ENCODE data around the gene CFAP20.

Gene CFAP20

GRCh38 chr16:58129097-58129936 lies at the start of gene CFAP20:
Gene CFAP20, minus strand, starts transcription at chr16:58129381. Its CDS starts 266 bp downstream, at chr16:58129115.
- DNase-seq: peak; percentile 98

- DNase-seq: no peak
Measured at GRCh38 chr16:58177353-58177710, 48.2 kb upstream of the CFAP20 start.

- DNase-seq: no peak
Measured at GRCh38 chr16:58176608-58177352, 47.6 kb upstream of the CFAP20 start.

- no peak for DNase-seq
Measured at GRCh38 chr16:58170223-58170622, 41.0 kb upstream of the CFAP20 start.

GRCh38 chr16:58160855-58161254 lies 31.7 kb upstream of the CFAP20 start:
- no peak for DNase-seq

- DNase-seq: no peak
Measured at GRCh38 chr16:58158725-58159124, 29.5 kb upstream of the CFAP20 start.

GRCh38 chr16:58157951-58158540 lies 28.9 kb upstream of the CFAP20 start:
- DNase-seq: no peak

GRCh38 chr16:58157239-58157638 lies 28.1 kb upstream of the CFAP20 start:
- DNase-seq: no peak

- no peak for DNase-seq
Measured at GRCh38 chr16:58155839-58156238, 26.7 kb upstream of the CFAP20 start.

- DNase-seq: no peak
Measured at GRCh38 chr16:58154345-58154744, 25.2 kb upstream of the CFAP20 start.

- DNase-seq: no peak
Measured at GRCh38 chr16:58152246-58152868, 23.2 kb upstream of the CFAP20 start.

GRCh38 chr16:58148526-58148925 lies 19.3 kb upstream of the CFAP20 start:
- DNase-seq: no peak

- DNase-seq: no peak
Measured at GRCh38 chr16:58148099-58148498, 18.9 kb upstream of the CFAP20 start.

GRCh38 chr16:58138852-58139251 lies 9.7 kb upstream of the CFAP20 start:
- no peak for DNase-seq

GRCh38 chr16:58137581-58137980 lies 8.4 kb upstream of the CFAP20 start:
- DNase-seq: no peak

GRCh38 chr16:58128711-58129096 lies 477 bp downstream of the CFAP20 start:
- DNase-seq: peak; percentile 32

- no peak for DNase-seq
Measured at GRCh38 chr16:58128181-58128631, 975 bp downstream of the CFAP20 start.

GRCh38 chr16:58127634-58128033 lies 1.5 kb downstream of the CFAP20 start:
- DNase-seq: no peak

GRCh38 chr16:58127033-58127556 lies 2.1 kb downstream of the CFAP20 start:
- DNase-seq: no peak

- DNase-seq: no peak
Measured at GRCh38 chr16:58126451-58126961, 2.7 kb downstream of the CFAP20 start.

GRCh38 chr16:58125781-58126335 lies 3.3 kb downstream of the CFAP20 start:
- no peak for DNase-seq

GRCh38 chr16:58125041-58125440 lies 4.1 kb downstream of the CFAP20 start:
- no peak for DNase-seq

- no peak for DNase-seq
Measured at GRCh38 chr16:58124601-58124915, 4.6 kb downstream of the CFAP20 start.

All from NCI-H510A (cell line).